ENCODE results near the gene NMB.
A peak's percentile ranks its signal among the peaks of the same experiment; 100 is the strongest.
"Not testable (repeated sequence)": the region's sequence is repeated elsewhere in the genome, so short reads cannot be mapped to it uniquely, and the experiment has no call there.

Gene NMB

DNA sequence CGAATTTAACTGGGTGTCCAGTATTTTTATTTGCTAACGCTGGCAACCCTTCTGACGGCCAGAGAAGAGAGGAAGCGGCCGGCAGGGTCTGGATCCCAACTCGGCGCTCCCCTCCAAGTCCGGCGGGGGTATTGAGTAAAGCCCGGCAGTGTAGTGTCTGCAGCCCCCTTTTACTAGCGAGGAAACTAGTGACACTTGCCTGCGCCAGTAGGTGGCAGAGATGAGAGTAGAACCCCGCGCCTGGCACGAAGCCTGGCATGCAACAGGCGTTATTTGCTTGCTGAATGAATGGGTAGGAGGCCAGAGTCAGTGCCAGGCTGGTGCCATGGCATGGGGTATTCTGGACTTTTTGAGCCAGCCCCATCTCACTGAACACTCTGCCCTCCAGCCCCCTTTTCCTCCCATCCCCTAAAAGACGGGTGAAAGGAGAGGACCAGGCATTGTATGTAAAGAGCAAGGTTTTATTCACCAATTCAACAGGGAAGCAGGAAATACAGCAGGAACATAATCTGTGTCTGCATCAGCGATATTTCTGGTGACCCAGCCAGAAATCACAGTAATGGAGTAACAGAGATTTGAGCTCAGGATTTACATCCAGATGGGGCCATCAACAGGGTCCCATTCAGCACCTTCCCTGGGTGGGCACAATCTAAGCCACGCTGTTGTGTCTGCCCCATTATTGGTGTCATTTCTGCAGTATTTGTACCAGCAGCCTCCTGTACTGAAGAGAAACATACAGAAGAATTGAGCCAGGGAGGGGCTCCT, 3.1 kb downstream of the NMB start:
- DNase-seq: peak; percentile 26

DNA sequence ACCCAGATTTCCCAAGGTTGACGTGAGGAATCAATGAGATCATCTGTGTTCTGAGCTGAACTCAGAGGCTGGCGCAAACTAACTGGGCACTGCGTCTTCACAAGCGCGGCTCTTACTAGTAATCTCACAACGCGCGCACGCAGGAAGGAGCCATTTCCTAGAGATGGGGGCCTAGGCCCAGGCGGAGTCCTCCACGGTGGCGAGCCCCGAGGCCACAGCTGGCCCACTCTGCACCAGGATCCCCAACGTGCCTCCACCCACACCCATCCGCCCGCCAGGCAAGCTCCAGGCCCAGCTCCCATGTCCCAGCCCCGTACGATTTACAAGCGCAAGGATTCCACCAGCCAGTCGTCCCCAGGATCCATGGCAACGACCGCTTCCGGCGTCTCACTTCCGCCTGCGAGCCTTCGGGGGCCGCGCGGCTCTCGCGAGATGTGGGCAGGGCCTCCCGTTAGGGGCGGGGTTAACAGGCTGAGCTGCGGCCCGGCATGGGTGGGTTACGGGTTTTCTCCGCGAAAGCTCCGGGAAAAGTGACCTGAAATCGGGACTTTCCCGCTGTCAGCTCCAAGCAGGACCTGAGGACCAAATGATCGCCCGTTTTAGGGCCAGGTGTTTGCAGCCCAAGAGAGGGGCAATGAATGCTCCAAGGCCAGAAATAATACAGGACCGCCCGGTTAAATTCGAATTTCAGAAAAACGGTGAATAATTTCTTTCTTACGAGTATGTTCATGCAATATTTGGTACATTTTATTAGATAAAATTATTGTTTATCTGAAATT, 3.9 kb downstream of the NMB start, which contains the start of gene WDR73:
Gene WDR73 (minus strand): TSS at position 374 of the 779 bp plus-strand sequence. CDS start 9 bp downstream, at position 365.
- peak; percentile 81 for DNase-seq

DNA sequence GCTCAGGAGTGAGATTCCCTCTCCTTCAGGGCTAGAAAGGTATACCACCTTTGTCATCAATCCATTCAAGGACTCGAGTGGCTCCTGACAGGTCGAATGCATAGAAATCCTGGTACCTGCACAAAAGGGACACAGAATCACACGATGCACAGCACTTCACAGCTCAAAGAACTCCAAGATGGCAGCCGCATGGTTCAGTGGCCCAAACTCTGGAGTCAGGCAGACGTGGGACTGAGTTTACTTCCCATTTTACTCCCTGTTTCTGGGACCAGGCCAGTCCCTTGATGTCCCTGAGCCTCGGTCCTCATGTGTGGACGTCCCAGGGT, 4.5 kb downstream of the NMB start:
- no peak for DNase-seq

DNA sequence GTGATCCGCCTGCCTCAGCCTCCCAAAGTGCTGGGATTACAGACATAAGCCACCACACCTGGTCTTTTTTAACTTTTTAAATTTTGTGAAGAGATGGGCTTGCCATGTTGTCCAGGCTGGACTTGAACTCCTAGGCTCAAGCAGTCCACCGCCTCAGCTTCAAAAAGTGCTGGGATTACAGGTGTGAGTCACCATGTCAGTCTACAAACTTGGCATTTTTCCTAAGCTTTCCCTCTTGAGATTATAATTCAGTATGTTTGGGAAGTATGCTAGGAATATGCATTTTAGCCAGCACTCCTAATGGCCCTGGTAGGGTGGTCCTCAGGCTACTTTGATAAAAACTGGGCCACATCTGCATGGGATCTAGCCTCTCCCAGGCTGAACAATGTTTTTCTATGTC, 8.3 kb downstream of the NMB start:
- no peak for DNase-seq

DNA sequence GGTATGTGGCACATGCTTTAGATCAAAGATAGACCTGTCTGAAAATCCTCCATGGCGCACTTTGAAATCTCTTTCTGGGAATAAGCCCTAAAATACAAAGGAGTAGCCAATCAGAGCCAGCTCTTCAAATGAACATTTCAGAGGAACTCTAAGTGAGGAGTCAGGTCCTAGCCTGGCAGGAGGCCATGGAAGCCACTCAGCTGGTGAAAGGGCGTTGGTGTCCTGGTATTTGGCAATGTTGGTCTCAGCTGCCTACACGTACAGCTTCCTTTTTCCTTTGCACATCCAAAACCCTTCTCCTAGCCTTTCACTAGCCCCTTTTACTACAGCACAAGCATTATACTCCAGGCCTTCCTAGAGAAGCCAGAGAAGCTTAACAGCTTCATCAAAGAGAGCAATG, 9.5 kb downstream of the NMB start:
- no peak for DNase-seq

DNA sequence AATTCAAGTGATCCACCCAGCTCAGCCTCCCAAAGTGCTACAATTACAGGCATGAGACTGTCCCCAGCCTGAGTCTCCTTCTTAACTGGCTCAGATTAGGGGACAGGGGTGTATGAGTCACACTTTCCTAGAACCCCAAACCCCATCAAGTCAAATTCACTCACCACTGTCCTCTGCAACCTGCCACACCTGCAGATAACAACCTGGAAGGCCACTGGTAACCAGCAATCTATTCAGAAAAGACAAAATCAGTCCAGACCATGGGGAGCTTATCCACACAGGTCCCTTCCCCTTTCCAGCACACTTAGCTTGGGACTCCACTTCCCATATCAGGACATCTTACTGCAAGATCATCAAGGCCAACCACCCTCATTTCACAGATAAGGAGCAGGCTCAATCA, 10.3 kb downstream of the NMB start:
- no peak for DNase-seq

DNA sequence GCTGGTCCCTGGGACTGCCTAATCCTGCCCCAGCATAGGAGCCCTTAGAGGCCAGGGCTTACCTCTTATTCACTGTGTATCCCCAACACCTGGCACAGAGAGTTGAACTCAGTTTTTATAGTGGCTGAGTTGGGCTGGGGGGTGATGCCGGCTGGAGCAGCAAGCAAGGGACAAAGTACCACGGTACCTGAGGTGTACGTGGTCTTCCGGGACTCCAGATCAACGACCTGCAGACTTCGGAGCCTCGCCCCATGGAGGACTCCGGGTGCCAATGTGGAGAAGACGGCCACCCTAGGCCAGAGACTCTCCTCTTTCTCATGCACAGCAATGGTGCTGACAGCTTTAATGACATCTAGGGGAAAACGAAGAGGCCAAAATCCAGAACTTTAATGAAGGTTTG, 12.0 kb downstream of the NMB start:
- DNase-seq: no peak

DNA sequence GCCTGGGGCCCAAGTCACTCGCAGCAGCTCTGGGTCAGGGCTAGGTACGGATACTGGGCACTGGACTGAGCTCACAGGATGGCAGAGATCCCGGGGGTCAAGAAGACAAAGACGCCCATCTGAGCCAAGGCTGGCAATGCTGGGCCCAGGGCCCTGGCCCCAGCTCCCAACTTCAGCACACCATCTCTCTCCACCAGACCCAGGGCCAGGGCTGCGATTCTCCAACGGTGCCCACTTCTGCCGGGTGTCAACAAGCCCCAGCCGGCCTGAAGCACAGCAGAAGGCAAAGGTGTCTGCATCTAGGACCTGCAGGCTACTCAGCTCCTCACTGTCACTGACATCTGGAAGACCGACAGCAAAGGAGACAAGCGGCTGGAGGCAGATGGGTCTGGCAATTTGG, 12.5 kb downstream of the NMB start:
- no peak for DNase-seq

DNA sequence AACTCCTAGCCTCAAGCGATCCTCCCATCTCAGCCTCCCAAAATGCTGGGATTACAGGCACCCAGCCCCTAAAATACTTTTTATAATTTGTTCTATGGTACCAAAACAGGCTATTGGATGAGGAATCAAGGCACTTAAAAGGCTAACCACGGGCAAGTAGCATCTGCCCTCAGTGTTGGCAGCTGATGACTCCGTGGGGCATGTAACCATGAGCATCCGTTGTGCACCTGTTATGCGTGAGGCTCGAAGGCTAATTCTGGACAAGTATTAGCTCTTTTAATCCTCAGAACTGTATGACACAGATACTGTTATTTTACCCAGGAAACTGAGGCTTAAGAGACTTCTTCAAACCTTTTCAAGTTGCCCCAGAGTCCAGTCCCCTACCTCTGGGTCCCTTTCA, 14.2 kb downstream of the NMB start:
- no peak for DNase-seq

DNA sequence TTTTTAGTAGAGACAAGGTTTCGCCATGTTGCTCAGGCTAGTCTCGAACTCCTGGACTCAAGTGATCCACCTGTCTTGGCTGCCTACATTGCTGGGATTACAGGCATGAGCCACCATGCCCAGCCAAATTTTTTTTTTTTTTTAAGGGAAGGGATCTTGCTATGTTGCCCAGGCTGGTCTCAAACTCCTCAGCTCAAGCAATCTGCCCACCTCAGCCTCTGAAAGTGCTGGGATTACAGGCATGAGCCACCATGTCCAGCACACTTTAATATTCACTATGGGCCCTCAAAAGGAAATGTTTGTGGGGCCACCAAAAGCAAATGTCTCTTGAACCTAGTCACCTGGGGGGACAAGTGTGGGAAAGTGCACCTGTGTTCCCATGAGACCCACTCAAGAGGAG, 15.4 kb downstream of the NMB start:
- DNase-seq: not testable (repeated sequence)

DNA sequence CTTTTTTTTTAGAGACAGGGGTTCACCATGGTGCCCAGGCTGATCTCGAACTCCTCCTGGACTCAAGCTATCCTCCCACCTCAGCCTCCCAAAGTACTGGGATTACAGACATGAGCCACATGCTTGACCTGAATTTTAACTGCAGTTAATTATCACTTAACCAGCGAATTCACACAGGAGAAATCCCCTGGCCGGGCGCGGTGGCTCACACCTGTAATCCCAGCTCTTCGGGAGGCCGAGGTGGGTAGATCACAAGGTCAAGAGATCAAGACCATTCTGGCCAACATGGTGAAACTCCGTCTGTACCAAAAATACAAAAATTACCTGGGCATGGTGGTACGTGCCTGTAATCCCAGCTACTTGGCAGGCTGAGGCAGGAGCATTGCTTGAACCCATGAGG, 16.1 kb downstream of the NMB start:
- not testable (repeated sequence) for DNase-seq

DNA sequence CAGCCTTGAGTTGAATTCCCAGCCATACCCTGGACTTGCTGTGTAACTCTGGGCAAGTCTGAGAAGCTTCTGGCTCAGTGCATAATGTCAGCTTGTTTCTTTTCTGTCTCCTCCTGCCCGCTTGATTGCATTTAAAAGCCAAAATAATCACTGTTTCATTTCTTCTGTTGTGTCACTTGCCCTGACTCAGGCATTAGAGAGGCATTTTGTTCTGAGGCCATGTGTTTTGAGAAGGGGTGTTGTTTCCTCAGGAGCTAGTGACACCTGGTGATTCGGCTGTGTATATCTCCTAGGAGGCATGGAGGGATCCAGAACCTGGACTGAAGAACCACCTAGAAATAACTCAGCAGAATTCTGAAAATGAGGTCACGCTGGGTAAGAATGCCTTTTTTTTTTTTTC, 19.9 kb downstream of the NMB start:
- DNase-seq: no peak

DNA sequence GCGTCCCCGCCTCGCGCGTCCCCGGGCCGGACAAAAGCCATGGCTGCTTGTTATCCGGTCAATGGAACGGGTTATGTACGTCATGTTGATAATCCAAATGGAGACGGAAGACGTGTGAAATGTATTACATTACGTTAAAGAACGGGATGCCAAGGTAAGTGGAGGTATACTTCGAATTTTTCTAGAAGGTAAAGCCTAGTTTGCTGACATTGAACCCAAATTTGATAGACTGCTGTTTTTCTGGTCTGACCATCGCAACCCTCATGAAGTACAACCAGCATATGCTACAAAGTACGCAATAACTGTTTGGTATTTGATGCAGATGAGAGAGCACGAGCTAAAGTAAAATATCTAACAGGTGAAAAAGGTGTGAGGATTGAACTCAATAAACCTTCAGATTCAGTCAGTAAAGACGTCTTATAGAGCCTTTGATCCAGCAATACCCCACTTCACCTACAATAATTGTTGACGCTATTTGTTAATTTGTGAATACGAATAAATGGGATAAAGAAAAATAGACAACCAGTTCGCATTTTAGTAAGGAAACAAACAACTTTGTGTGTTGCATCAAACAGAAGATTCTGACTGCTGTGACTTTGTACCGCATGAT, 23.7 kb downstream of the NMB start:
- no peak for DNase-seq

DNA sequence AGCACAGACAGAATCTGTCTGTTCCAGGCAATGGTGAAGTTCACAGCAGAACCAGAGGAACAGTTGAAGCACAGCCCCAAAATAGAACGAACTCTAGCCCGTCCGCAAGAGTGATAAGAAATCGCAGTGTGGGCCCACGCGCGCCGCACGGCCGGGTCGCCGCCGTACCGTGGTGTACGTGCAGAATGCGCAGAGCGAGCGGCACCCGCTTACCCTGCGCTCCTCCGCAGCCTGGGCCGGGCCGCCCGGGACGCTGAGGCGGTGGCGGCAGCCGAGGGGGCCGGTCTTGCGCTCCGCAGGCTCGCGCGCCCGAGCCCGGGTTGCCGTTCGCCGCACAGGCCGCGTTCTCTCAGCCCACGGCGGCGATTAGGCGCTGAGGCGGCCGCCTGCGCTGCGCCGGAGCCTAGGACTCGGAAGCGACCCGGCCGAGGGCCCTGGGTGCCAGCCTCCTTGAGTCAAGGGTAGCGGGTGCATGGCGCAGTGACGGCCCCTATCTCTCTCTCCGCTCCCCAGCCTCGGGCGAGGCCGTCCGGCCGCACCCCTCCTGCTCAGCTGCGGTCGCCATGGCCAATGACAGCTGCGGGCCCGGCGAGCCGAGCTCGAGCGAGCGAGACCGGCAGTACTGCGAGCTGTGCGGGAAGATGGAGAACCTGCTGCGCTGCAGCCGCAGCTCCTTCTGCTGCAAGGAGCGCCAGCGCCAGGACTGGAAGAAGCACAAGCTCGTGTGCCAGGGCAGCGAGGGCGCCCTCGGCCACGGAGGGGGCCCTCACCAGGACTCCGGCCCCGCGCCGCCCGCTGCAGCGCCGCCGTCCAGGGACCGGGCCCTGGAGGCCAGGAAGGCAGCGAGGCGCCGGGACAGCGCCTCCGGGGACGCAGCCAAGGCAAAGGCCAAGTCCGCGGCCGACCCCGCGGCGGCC, 24.4 kb downstream of the NMB start:
- peak; percentile 14 for DNase-seq

DNA sequence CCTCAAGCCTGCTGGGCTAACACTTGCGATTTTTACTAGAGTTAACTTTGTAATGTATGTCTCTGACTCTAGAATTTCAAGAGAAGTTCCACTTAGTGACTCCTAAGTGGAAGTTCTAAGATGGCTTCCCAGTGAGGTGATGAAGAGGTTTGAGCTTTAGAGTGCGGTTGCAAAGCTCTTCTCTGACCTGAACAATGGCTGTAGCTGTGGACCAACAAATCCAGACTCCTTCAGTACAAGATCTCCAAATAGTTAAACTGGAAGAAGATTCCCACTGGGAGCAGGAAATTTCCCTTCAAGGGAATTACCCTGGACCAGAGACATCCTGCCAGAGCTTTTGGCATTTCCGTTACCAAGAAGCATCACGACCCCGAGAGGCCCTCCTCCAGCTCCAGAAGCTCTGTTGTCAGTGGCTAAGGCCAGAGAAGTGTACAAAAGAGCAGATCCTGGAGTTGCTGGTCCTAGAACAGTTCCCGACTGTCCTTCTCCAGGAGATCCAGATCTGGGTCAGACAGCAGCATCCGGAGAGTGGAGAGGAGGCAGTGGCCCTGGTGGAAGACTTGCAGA, 26.2 kb downstream of the NMB start:
- no peak for DNase-seq

DNA sequence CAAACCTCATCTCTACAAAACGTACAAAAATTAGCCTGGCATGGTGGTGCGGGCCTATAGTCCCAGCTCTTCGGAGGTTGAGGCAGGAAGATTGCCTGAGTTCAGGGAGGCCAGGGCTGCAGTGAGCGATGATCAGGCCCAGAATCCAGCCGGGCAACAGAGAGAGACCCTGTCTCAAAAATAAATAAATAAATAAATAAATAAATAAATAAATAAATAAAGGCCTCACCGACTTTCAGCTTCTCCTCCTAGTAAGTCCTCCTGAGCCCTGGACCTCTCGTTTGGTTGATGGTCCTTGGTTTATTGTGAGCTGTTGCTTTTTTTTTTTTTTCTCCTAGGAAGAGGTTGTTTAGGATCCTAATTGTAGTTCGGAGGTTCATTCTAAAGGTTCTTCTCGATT, 29.0 kb downstream of the NMB start:
- no peak for DNase-seq

DNA sequence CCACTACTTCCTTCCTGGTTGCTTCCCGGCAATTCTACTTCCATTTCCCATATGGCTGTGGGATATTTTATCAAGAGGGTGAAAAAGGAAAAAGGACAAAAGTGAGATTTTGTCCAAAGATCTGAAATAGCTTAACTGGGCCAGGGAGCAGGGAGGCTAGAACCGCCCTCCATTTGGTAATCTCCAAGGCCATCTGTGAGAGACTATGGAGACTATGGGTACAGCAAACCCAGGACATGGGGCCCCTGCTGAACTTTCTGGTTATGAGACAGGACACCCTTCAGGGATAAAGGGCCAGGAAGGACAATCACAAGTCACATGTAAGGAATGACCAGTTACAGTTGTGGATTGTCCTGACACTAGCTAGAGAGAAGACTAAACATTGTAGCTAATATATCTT, 32.9 kb downstream of the NMB start:
- no peak for DNase-seq

DNA sequence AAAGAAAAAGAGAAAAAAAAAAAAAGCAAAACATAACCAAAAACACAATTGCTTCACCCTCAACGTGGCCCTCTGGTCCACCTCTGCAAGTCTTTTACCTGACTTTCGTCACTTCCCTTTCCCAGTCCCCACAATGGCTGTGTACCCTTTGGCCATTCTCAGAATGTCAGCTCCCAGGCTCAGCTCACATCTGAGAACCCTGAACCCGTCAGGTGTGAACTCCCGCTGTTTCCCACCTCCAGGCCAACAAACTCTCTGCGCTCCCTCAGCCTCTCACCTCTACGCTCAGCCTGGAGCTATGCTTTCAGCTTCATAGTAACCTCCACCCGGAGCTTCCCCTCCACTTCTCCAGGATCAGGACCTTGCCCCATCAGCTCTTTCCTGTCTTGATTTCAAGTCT, 33.6 kb downstream of the NMB start:
- DNase-seq: no peak

DNA sequence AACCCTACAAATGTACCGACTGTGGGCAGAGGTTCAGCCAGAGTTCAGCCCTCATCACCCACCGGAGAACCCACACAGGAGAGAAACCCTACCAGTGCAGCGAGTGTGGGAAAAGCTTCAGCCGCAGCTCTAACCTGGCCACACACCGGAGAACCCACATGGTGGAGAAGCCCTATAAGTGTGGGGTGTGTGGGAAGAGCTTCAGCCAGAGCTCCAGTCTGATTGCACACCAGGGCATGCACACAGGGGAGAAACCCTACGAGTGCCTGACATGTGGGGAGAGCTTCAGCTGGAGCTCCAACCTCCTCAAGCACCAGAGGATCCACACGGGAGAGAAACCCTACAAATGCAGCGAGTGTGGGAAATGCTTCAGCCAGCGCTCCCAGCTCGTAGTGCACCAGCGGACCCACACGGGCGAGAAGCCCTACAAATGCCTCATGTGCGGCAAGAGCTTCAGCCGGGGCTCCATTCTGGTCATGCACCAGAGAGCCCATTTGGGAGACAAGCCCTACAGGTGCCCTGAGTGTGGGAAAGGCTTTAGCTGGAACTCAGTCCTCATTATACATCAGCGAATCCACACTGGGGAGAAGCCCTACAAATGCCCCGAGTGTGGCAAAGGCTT, 36.5 kb downstream of the NMB start:
- DNase-seq: no peak

DNA sequence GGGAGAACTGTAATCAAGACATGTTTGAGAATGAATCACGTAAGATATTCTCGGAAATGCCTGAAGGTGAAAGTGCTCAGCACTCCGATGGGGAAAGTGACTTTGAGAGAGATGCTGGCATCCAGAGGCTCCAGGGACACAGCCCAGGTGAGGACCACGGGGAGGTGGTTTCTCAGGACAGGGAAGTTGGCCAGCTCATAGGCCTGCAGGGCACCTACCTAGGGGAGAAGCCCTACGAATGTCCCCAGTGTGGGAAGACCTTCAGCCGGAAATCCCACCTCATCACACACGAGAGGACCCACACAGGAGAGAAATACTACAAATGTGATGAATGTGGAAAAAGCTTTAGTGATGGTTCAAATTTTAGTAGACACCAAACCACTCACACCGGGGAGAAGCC, 37.4 kb downstream of the NMB start:
- DNase-seq: no peak

DNA sequence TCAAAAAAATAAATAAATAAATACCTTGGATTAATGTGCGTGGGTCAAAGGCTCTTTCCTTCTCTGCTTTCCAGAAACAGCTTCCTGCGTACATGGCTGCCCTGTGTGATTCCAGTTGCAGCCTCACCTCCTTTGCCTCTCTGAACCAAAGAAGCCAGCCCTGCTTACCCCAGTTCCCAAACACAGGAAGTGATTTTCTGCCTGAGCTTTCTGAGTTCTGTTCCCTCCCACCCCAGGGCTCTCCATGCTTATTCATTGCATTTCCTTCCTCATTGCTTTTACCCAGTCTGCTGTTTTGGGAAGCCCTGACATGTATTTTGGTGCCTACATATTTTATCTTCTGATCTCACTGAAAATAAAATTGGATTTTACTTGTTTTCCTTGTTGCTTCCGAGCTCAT, 41.8 kb downstream of the NMB start:
- DNase-seq: no peak

DNA sequence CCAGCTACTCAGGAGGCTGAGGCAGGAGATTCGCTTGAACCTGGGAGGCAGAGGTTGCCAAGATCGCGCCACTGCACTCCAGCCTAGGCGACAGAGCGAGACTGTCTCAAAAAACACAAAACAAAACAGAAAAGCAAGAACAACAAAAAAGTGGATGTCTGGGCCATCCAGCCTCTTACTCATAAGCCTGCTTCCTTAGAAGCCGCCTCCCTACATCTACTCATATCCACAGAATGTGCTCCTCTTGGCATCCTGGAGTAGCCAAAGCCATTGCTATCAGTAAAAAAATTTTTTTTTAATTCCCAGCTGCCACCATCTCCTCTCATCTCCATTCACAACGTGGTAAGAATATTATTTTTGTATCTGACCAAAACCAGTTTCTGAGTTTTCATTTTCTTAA, 46.4 kb downstream of the NMB start:
- no peak for DNase-seq

Data from NCI-H1417 treated with DMSO at 0.1 percent for 48 hours (cell line).